HEK293 (cell line): Measurements from ENCODE around the gene CLDND1.

ENCODE experiments used
- GLIS2 ChIP-seq: fragments of 450-650 bp; formaldehyde crosslinking; IDR thresholded peaks from 2 replicates; pipeline ENCODE4 v1.5.1; 2016; ENCODE audit warnings: missing biosample characterization, missing genetic modification characterization
- SCRT2 ChIP-seq: fragments of 450-650 bp; formaldehyde crosslinking; IDR thresholded peaks from 2 replicates; pipeline ENCODE4 v1.5.1; 2016; ENCODE audit warnings: missing biosample characterization, missing genetic modification characterization
- TCF7L2 ChIP-seq: IDR thresholded peaks from 2 replicates; pipeline ENCODE4 v1.6.1; 2011; ENCODE audit warnings: low read depth, mild to moderate bottlenecking, inconsistent platforms, low read length, moderate library complexity, borderline replicate concordance
- WT1 ChIP-seq: fragments of 450-650 bp; formaldehyde crosslinking; IDR thresholded peaks from 2 replicates; pipeline ENCODE4 v1.5.1; 2016; ENCODE audit warnings: missing biosample characterization, missing genetic modification characterization
- ZNF174 ChIP-seq: fragments of 450-650 bp; formaldehyde crosslinking; IDR thresholded peaks from 2 replicates; pipeline ENCODE4 v1.5.0; 2017; ENCODE audit warnings: missing biosample characterization, mild to moderate bottlenecking, missing genetic modification characterization
- ZNF324 ChIP-seq: fragments of 450-650 bp; formaldehyde crosslinking; IDR thresholded peaks from 2 replicates; pipeline ENCODE4 v1.5.1; 2016; ENCODE audit warnings: missing biosample characterization, missing genetic modification characterization
- ZNF624 ChIP-seq: fragments of 450-650 bp; formaldehyde crosslinking; IDR thresholded peaks from 2 replicates; pipeline ENCODE4 v1.5.1; 2017; ENCODE audit warnings: missing biosample characterization, missing genetic modification characterization
- ZNF677 ChIP-seq: fragments of 450-650 bp; IDR thresholded peaks from 2 replicates; pipeline ENCODE4 v1.5.0; 2018; ENCODE audit warnings: missing biosample characterization, mild to moderate bottlenecking, missing genetic modification characterization, moderate library complexity
- TF ChIP-seq, protein P1 (sequence below): fragments of 450-650 bp; formaldehyde crosslinking; IDR thresholded peaks from 2 replicates; pipeline ENCODE4 v1.5.1; 2016; ENCODE audit warnings: missing biosample characterization, missing genetic modification characterization
- TF ChIP-seq, protein P2 (sequence below): fragments of 450-650 bp; formaldehyde crosslinking; IDR thresholded peaks from 2 replicates; pipeline ENCODE4 v1.5.1; 2016; ENCODE audit warnings: missing biosample characterization, missing genetic modification characterization
- TF ChIP-seq, protein P3 (sequence below): fragments of 450-650 bp; formaldehyde crosslinking; IDR thresholded peaks from 2 replicates; pipeline ENCODE4 v1.5.1; 2017; ENCODE audit warnings: missing biosample characterization, missing genetic modification characterization
- TF ChIP-seq, protein P4 (sequence below): fragments of 450-650 bp; formaldehyde crosslinking; IDR thresholded peaks from 2 replicates; pipeline ENCODE4 v1.5.1; 2016; ENCODE audit warnings: missing biosample characterization, missing genetic modification characterization

DNA sequence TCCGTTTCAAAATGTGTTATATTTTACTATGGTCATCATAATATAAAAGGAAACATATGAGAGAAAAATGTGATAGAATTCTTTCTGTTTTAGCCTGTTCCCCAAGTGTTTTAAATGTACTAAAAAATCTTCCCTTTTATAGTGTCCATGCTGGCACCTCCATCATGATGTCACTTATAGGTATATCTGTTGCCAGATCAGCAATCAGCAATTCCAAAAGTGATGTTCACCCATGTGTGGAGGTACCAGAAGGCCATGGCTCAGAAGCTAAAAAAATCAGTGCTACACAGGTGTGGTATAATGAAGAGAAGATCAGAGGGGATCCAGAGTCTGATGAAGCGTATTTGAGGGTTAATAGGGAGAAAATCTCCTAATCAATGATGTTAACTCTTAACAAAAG lies 8.0 kb upstream of the CLDND1 start:
- TF ChIP-seq WT1 (tag by site-specific recombination) (no peak), SCRT2 (tag by site-specific recombination) (no peak), ZNF174 (tag by site-specific recombination) (no peak), GLIS2 (no peak), ZNF324 (tag by site-specific recombination) (no peak), TCF7L2 (no peak), ZNF624 (tag by site-specific recombination) (no peak), ZNF677 (no peak)
- TF ChIP-seq, protein P1, sequence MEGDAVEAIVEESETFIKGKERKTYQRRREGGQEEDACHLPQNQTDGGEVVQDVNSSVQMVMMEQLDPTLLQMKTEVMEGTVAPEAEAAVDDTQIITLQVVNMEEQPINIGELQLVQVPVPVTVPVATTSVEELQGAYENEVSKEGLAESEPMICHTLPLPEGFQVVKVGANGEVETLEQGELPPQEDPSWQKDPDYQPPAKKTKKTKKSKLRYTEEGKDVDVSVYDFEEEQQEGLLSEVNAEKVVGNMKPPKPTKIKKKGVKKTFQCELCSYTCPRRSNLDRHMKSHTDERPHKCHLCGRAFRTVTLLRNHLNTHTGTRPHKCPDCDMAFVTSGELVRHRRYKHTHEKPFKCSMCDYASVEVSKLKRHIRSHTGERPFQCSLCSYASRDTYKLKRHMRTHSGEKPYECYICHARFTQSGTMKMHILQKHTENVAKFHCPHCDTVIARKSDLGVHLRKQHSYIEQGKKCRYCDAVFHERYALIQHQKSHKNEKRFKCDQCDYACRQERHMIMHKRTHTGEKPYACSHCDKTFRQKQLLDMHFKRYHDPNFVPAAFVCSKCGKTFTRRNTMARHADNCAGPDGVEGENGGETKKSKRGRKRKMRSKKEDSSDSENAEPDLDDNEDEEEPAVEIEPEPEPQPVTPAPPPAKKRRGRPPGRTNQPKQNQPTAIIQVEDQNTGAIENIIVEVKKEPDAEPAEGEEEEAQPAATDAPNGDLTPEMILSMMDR (tag by site-specific recombination) = no peak
- TF ChIP-seq, protein P2, sequence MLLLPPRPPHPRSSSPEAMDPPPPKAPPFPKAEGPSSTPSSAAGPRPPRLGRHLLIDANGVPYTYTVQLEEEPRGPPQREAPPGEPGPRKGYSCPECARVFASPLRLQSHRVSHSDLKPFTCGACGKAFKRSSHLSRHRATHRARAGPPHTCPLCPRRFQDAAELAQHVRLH (tag by site-specific recombination) = no peak
- TF ChIP-seq, protein P3, sequence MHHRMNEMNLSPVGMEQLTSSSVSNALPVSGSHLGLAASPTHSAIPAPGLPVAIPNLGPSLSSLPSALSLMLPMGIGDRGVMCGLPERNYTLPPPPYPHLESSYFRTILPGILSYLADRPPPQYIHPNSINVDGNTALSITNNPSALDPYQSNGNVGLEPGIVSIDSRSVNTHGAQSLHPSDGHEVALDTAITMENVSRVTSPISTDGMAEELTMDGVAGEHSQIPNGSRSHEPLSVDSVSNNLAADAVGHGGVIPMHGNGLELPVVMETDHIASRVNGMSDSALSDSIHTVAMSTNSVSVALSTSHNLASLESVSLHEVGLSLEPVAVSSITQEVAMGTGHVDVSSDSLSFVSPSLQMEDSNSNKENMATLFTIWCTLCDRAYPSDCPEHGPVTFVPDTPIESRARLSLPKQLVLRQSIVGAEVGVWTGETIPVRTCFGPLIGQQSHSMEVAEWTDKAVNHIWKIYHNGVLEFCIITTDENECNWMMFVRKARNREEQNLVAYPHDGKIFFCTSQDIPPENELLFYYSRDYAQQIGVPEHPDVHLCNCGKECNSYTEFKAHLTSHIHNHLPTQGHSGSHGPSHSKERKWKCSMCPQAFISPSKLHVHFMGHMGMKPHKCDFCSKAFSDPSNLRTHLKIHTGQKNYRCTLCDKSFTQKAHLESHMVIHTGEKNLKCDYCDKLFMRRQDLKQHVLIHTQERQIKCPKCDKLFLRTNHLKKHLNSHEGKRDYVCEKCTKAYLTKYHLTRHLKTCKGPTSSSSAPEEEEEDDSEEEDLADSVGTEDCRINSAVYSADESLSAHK (tag by site-specific recombination) = no peak
- TF ChIP-seq, protein P4, sequence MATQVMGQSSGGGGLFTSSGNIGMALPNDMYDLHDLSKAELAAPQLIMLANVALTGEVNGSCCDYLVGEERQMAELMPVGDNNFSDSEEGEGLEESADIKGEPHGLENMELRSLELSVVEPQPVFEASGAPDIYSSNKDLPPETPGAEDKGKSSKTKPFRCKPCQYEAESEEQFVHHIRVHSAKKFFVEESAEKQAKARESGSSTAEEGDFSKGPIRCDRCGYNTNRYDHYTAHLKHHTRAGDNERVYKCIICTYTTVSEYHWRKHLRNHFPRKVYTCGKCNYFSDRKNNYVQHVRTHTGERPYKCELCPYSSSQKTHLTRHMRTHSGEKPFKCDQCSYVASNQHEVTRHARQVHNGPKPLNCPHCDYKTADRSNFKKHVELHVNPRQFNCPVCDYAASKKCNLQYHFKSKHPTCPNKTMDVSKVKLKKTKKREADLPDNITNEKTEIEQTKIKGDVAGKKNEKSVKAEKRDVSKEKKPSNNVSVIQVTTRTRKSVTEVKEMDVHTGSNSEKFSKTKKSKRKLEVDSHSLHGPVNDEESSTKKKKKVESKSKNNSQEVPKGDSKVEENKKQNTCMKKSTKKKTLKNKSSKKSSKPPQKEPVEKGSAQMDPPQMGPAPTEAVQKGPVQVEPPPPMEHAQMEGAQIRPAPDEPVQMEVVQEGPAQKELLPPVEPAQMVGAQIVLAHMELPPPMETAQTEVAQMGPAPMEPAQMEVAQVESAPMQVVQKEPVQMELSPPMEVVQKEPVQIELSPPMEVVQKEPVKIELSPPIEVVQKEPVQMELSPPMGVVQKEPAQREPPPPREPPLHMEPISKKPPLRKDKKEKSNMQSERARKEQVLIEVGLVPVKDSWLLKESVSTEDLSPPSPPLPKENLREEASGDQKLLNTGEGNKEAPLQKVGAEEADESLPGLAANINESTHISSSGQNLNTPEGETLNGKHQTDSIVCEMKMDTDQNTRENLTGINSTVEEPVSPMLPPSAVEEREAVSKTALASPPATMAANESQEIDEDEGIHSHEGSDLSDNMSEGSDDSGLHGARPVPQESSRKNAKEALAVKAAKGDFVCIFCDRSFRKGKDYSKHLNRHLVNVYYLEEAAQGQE = no peak
